HG03196 (cell line): ENCODE data around the gene FANCE.

ENCODE experiments used
- ATAC-seq: cut with Tn5 transposase; IDR thresholded peaks from one replicate; pipeline ENCODE4 v1.9.1; 2021; ENCODE audit not compliant: unreplicated experiment

The FANCE gene

GRCh38 chr6:35465646-35466045 is 13.5 kb downstream of the FANCE start:
- no peak for ATAC-seq

- ATAC-seq, result peak; percentile 85
These were observed 16.2 kb downstream of the FANCE start, which contains the start of gene RPL10A for GRCh38 chr6:35468181-35468979. RPL10A (plus strand) TSS chr6:35468401; CDS start chr6:35468435, 34 bp downstream.

GRCh38 chr6:35468980-35469750 is 17.0 kb downstream of the FANCE start:
- ATAC-seq, result no peak

GRCh38 chr6:35469751-35470662 is 17.9 kb downstream of the FANCE start:
- no peak for ATAC-seq

- ATAC-seq, result no peak
These were observed 18.6 kb downstream of the FANCE start for GRCh38 chr6:35470663-35471120.

GRCh38 chr6:35471836-35472345 is 19.8 kb downstream of the FANCE start:
- no peak for ATAC-seq

DNA sequence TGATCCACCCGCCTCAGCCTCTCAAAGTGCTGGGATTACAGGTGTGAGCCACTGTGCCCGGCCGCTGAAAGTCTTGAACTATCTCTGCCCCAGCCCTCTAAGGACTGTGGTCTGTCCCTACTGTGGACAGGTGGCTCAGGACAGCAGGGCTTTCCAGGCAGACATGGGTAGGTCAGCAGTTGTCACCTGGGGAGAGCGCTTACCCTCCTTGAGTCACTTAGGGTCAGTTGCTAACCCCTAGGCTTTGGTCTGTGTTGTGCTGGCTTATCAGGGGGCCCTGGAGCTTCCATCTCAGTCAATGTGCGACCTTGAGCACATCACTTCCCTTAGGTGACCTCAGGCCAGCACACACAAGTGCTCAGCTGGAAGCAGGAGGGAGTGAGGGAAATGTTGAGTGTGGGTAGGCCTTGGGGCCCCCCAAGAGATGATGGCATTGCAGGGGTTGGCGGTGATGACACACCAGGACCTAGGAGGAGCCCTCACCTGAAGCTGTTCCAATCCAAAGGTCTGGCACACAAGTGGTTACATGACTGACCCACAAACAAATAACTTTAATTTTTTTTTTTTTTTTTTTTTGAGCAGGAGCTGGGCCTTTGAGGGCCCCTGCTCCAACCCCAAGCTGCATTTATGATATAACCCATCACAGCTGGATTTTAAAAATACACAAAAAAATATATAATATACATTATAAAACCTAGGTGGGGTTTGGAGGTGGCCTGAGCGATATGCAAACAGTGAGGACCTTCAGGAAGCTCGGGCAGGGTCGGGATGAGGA is 21.1 kb downstream of the FANCE start:
- no peak for ATAC-seq

DNA sequence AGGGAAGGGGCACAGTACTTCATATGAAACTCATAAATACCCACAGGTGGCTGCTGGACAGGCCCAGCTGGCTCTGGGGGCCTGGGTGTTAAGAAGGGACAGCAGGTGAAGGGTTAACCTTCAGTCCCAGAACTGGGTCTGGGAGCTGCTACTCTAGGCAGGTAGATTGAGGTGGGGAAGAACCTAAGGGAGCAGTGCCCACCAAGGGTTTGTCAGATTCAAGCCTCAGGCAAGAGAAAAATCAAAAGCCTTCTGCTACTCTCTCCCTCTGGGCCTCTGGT is 21.7 kb downstream of the FANCE start:
- ATAC-seq, result no peak

DNA sequence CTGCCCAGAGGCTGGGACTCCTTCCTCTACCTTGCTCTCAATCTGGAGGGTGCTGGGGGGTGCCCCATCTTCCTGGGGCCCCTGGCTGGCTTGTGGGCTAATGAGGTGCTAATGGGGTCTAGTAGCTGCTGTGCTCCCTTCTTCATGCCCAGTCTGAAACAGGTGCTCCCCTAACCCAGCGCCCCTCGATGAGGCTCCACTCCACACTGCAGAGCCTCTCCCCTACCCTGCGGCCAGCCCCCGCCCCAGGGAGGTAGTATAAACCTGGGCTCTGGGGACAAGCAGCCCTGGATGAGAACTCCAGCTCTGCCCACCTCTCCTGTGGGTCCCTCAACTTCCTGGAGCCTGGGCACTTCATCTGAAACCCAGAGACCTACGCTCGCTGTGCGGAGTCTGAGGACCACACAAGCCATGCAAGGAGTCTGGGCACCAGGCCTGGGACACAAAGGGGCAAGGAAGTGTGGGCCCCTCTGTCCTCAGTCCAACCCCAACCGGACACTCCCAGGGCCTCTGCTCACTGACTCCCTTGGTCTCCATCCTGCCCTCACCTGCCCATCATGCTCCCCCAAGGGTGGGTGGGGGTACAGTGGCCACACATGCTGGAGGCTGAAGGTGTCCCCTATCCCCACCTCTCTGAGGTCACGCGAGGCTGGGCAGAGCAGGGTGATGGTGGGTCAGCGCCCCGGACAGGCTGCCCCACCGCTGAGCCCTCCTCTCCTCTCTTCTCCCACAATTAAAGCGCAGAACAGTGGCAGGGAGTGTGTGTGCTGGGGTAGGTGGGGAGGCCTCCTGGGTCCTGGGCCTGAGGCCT is 22.2 kb downstream of the FANCE start:
- no peak for ATAC-seq

DNA sequence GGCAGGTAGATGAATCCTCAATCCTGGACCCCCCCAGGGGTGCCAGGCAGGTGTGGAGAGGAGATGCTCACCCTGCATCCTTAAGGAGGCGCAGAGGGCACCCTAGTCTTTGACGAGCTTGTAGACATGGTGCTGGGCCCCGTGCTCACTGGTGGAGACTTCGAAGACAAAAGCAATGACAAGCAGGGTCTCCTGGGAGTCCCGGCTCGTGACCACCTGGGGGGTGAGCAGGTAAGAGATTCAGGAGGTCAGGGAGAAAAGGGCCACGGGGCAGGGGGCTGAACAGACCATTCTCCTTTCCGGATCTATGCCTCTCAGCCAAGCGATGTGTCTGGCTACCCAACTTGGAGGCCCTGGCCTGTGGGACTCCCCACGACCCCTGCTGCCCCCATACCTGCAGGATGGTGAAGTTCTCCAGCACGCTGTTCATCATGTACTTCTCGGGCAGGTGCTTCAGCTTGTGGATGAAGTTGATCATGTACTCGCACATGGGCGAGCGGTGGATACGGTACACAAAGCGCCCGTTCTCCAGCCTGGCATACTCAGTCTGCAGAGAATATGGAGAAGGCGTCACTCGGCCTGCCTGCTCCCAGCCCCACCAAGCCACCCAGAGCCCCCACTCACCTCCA is 22.9 kb downstream of the FANCE start:
- ATAC-seq, result no peak

- no peak for ATAC-seq
These were observed 23.4 kb downstream of the FANCE start for GRCh38 chr6:35475573-35475972.

- no peak for ATAC-seq
These were observed 23.9 kb downstream of the FANCE start for GRCh38 chr6:35476004-35476403.

GRCh38 chr6:35477028-35477427 is 24.9 kb downstream of the FANCE start:
- ATAC-seq, result no peak

DNA sequence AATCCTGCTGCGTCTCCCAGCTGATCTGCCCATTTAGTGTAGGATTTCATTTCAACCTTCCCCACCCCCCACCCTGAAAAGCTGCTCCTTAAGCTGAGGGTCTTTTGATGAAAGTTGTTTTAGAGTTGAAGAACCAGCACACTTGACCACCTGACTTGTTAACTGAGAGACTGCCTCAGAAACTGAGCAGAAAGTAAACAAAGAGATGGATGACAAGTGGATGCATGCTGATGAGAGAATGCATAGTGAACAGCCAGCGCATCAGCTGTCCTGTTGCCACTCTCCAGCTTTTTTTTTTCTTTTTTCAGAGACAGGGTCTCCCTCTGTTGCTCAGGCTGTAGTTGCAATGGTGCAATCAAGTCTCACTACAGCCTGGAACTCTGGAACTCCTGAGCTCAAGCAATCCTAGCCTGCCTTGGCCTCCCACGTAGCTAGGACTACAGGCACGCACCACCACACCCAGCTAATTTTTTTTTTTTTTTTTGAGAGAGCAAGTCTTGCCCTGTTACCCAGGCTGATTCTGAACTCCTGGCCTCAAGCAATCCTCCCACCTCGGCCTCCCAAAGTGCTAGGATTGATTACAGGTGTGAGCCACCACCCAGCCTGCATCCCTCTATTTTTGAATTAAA is 25.5 kb downstream of the FANCE start:
- no peak for ATAC-seq

GRCh38 chr6:35478259-35478658 is 26.1 kb downstream of the FANCE start:
- no peak for ATAC-seq

DNA sequence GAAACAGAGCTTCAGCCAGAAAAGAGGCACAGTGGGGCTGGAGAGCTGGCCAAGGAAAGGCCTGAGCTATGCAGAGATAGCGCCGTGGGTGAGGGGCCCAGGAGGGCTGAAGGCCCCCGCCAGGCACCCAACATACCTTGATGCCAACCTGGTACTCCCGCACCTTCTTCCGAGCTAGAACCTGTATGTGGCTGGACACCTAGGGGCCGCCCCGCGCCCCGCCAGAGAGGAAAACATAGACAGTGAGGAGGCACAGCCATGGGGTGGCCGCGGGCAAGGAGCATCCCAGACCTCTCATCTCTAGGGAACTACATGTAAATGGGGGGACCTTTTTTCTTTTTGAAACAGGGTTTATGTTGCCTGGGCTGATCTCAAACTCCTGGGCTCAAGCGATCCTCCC is 28.0 kb downstream of the FANCE start:
- ATAC-seq, result no peak

GRCh38 chr6:35481226-35481625 is 29.1 kb downstream of the FANCE start:
- ATAC-seq, result no peak

DNA sequence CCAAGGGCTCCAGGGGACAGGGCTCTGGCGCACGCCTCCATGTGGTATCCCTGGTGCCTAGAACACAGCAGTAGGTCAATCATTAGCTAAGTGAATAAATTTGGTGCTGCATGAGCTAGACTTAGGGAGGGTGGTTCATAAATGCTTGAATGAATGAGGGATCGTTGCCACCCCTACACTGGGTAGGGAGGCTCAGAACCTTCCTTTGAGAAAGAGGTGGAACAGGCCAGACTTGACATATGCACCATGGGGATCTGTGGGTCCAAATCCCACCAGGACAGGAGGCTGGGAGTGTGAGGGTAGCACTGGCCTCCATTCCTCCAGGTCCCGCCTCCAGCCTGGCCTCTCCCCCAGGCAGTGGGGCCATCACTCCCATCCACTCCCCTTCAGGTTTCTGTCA is 30.9 kb downstream of the FANCE start:
- ATAC-seq, result no peak

DNA sequence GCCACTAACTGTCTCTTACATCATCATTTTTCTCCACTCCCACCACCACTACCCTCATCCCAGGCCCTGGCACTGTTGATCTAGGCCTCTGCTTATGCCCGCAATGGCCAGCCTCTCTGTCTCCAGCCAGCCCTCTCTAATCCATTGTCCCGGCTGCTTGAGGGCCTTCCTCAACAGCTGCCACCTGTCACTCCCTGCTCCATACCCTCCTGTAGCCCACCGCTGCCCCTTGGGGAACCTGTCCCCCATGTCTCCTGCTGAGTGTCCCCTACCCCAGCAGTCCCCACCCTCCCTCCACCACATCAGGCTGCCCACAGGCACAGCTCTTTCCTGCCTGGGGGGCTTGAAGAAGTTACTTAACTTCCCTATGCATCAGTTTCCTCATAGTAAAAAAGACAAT is 31.4 kb downstream of the FANCE start:
- no peak for ATAC-seq
